ENCODE data around the gene AADACL4.
A peak's percentile ranks its signal among the peaks of the same experiment; 100 is the strongest.

Gene AADACL4

GRCh38 chr1:12643785-12644184, at the start of gene AADACL4:
Gene AADACL4, plus strand, starts transcription at chr1:12644085. Its CDS starts 462 bp downstream, at chr1:12644547.
- DNase-seq (ENCODE audit: low read depth) = no peak
- TF ChIP-seq CTCF (conservative IDR thresholded peaks at IDR 0.05; ENCODE audit: control insufficient read depth, insufficient read depth, low read depth, low read length) = no peak
- H3K4me3 ChIP-seq (ENCODE audit: control insufficient read depth, low read depth, low read length) = no peak within 1 kb of the TSS

GRCh38 chr1:12594490-12594889, 49.4 kb upstream of the AADACL4 start:
- H3K4me3 ChIP-seq (ENCODE audit: control insufficient read depth, low read depth, low read length) = no peak overlapping the region
- DNase-seq (ENCODE audit: low read depth) = no peak
- TF ChIP-seq CTCF (conservative IDR thresholded peaks at IDR 0.05; ENCODE audit: control insufficient read depth, insufficient read depth, low read depth, low read length) = no peak

- peak overlapping the region; percentile 16 for H3K4me3 ChIP-seq (ENCODE audit: control insufficient read depth, low read depth, low read length)
- DNase-seq (ENCODE audit: low read depth) = peak; percentile 40
- TF ChIP-seq CTCF (conservative IDR thresholded peaks at IDR 0.05; ENCODE audit: control insufficient read depth, insufficient read depth, low read depth, low read length) = no peak
Measured at GRCh38 chr1:12594966-12595756, 48.7 kb upstream of the AADACL4 start.

- H3K4me3 ChIP-seq (ENCODE audit: control insufficient read depth, low read depth, low read length) = peak overlapping the region; percentile 34
- DNase-seq (ENCODE audit: low read depth) = no peak
- TF ChIP-seq CTCF (conservative IDR thresholded peaks at IDR 0.05; ENCODE audit: control insufficient read depth, insufficient read depth, low read depth, low read length) = no peak
Measured at GRCh38 chr1:12595757-12596006, 48.2 kb upstream of the AADACL4 start.

- no peak for TF ChIP-seq CTCF (conservative IDR thresholded peaks at IDR 0.05; ENCODE audit: control insufficient read depth, insufficient read depth, low read depth, low read length)
- peak; percentile 98 for DNase-seq (ENCODE audit: low read depth)
- H3K4me3 ChIP-seq (ENCODE audit: control insufficient read depth, low read depth, low read length) = peak overlapping the region; percentile 34
Measured at GRCh38 chr1:12596007-12596821, 47.7 kb upstream of the AADACL4 start.

GRCh38 chr1:12597792-12598191, 46.1 kb upstream of the AADACL4 start:
- no peak overlapping the region for H3K4me3 ChIP-seq (ENCODE audit: control insufficient read depth, low read depth, low read length)
- TF ChIP-seq CTCF (conservative IDR thresholded peaks at IDR 0.05; ENCODE audit: control insufficient read depth, insufficient read depth, low read depth, low read length) = no peak
- DNase-seq (ENCODE audit: low read depth) = no peak
